ENCODE data around the gene BCAS1.

DNA sequence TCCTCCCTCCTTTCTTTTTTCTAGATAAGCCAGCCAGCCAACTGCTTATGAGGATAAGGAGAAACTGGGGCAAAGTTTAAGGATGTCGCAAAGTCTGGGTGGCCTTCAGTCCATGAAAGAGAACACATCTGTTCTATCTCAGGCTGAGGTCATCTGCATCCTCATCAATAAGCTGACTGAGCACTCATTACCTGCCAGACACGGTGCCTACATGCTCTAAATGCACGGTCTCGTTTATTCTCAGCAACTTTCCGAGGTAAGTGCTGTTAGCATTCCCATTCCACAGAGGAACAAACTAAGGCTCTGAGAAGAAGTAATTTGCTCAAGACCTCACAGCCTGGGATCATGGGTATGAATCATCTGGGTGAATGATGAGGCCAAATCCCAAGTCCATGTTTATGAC lies 133.1 kb downstream of the BCAS1 start:
- no peak for TF ChIP-seq YY1 (IDR thresholded peaks at IDR 0.05; ENCODE audit: insufficient read depth, insufficient read length)
- no peak for TF ChIP-seq SUZ12 (IDR thresholded peaks at IDR 0.05; ENCODE audit: extremely low read depth, insufficient read depth, insufficient read length)

All from NT2/D1 (cell line).